Stimulated activated memory B cell treated with anti-CD40 and anti-IgM and Interleukin-4, amounts not matched to agents 10 μg/mL and 1 μg/mL and 100 μg/mL, for 72 hours (primary cell): ENCODE results near the gene SPACDR.

ENCODE experiments used
- ATAC-seq: fragments of 150-1000 bp; cut with Tn5 transposase; 2 replicates; pipeline ENCODE4 v1.10.0; 2021
- H3K27ac Mint-ChIP-seq: one replicate; pipeline ENCODE4 v1.8.0; 2022; ENCODE audit warnings: mild to moderate bottlenecking, mixed read lengths
- H3K27me3 Mint-ChIP-seq: one replicate; pipeline ENCODE4 v1.8.0; 2022; ENCODE audit warnings: mixed read lengths
- H3K36me3 Mint-ChIP-seq: one replicate; pipeline ENCODE4 v1.8.0; 2022; ENCODE audit warnings: mixed read lengths
- H3K4me1 Mint-ChIP-seq: one replicate; pipeline ENCODE4 v1.8.0; 2022; ENCODE audit warnings: mixed read lengths
- H3K4me3 Mint-ChIP-seq: one replicate; pipeline ENCODE4 v1.8.0; 2022; ENCODE audit warnings: mild to moderate bottlenecking, moderate library complexity, mixed read lengths
- H3K9me3 Mint-ChIP-seq: one replicate; pipeline ENCODE4 v1.8.0; 2022; ENCODE audit warnings: mixed read lengths

Gene SPACDR

GRCh38 chr7:100437150-100438100, 26.6 kb downstream of the SPACDR start:
- Mint-ChIP-seq H3K4me3 (peak overlapping the region; percentile 85), H3K36me3 (peaks cover 30% of the 10 kb centered on the region), H3K27ac (peak overlapping the region; percentile 85), H3K4me1 (peaks cover 31% of the 10 kb centered on the region), H3K27me3 (no peaks in the 10 kb centered on the region), H3K9me3 (no peaks in the 10 kb centered on the region)
- ATAC-seq = no peak

- H3K27ac Mint-ChIP-seq = peak overlapping the region; percentile 85
- no peaks in the 10 kb centered on the region for H3K27me3 Mint-ChIP-seq
- peaks cover 47% of the 10 kb centered on the region for H3K4me1 Mint-ChIP-seq
- no peaks in the 10 kb centered on the region for H3K9me3 Mint-ChIP-seq
- peak overlapping the region; percentile 87 for H3K4me3 Mint-ChIP-seq
- peak; percentile 61 for ATAC-seq
- H3K36me3 Mint-ChIP-seq = peaks cover 30% of the 10 kb centered on the region
These were observed 28.4 kb downstream of the SPACDR start for GRCh38 chr7:100435401-100436304.

- Mint-ChIP-seq H3K4me1 (peaks cover 50% of the 10 kb centered on the region), H3K36me3 (peaks cover 34% of the 10 kb centered on the region), H3K9me3 (no peaks in the 10 kb centered on the region), H3K27me3 (no peaks in the 10 kb centered on the region), H3K27ac (peak overlapping the region; percentile 85), H3K4me3 (peak overlapping the region; percentile 87)
- no peak for ATAC-seq
These were observed 29.5 kb downstream of the SPACDR start for GRCh38 chr7:100434297-100435144.

GRCh38 chr7:100433592-100434296, 30.3 kb downstream of the SPACDR start:
- Mint-ChIP-seq H3K4me1 (peaks cover 50% of the 10 kb centered on the region), H3K9me3 (no peaks in the 10 kb centered on the region), H3K4me3 (peak overlapping the region; percentile 87), H3K27ac (peak overlapping the region; percentile 85), H3K36me3 (peaks cover 37% of the 10 kb centered on the region), H3K27me3 (no peaks in the 10 kb centered on the region)
- ATAC-seq = no peak

GRCh38 chr7:100433276-100433591, 30.8 kb downstream of the SPACDR start:
- Mint-ChIP-seq H3K27ac (peak overlapping the region; percentile 85), H3K9me3 (no peaks in the 10 kb centered on the region), H3K4me3 (no peak overlapping the region), H3K36me3 (peaks cover 37% of the 10 kb centered on the region), H3K27me3 (no peaks in the 10 kb centered on the region), H3K4me1 (peaks cover 50% of the 10 kb centered on the region)
- no peak for ATAC-seq

GRCh38 chr7:100432621-100433275, 31.3 kb downstream of the SPACDR start:
- ATAC-seq = no peak
- Mint-ChIP-seq H3K4me1 (peaks cover 50% of the 10 kb centered on the region), H3K27ac (peak overlapping the region; percentile 85), H3K9me3 (no peaks in the 10 kb centered on the region), H3K4me3 (no peak overlapping the region), H3K27me3 (no peaks in the 10 kb centered on the region), H3K36me3 (peaks cover 37% of the 10 kb centered on the region)

GRCh38 chr7:100432053-100432452, 32.0 kb downstream of the SPACDR start:
- no peaks in the 10 kb centered on the region for H3K27me3 Mint-ChIP-seq
- H3K4me1 Mint-ChIP-seq = peaks cover 50% of the 10 kb centered on the region
- peaks cover 37% of the 10 kb centered on the region for H3K36me3 Mint-ChIP-seq
- no peaks in the 10 kb centered on the region for H3K9me3 Mint-ChIP-seq
- no peak for ATAC-seq
- H3K27ac Mint-ChIP-seq = peak overlapping the region; percentile 85
- peak overlapping the region; percentile 34 for H3K4me3 Mint-ChIP-seq

- Mint-ChIP-seq H3K4me3 (peak overlapping the region; percentile 34), H3K36me3 (peaks cover 34% of the 10 kb centered on the region), H3K9me3 (no peaks in the 10 kb centered on the region), H3K4me1 (peaks cover 50% of the 10 kb centered on the region), H3K27ac (peak overlapping the region; percentile 93), H3K27me3 (no peaks in the 10 kb centered on the region)
- no peak for ATAC-seq
These were observed 32.7 kb downstream of the SPACDR start for GRCh38 chr7:100431286-100431735.

GRCh38 chr7:100430493-100431285, 33.4 kb downstream of the SPACDR start:
- H3K36me3 Mint-ChIP-seq = peaks cover 31% of the 10 kb centered on the region
- H3K27me3 Mint-ChIP-seq = no peaks in the 10 kb centered on the region
- H3K4me3 Mint-ChIP-seq = peak overlapping the region; percentile 82
- H3K9me3 Mint-ChIP-seq = no peaks in the 10 kb centered on the region
- peaks cover 50% of the 10 kb centered on the region for H3K4me1 Mint-ChIP-seq
- no peak for ATAC-seq
- H3K27ac Mint-ChIP-seq = peak overlapping the region; percentile 93

GRCh38 chr7:100429637-100430492, 34.2 kb downstream of the SPACDR start, which contains the start of gene MEPCE:
Gene MEPCE, plus strand, starts transcription at chr7:100429831. Its CDS starts 188 bp downstream, at chr7:100430019.
- no peaks in the 10 kb centered on the region for H3K27me3 Mint-ChIP-seq
- peak; percentile 71 for ATAC-seq
- no peaks in the 10 kb centered on the region for H3K9me3 Mint-ChIP-seq
- H3K36me3 Mint-ChIP-seq = peaks cover 25% of the 10 kb centered on the region
- H3K4me3 Mint-ChIP-seq = peak within 1 kb of the TSS; percentile 96
- H3K27ac Mint-ChIP-seq = peak within 1 kb of the TSS; percentile 93
- H3K4me1 Mint-ChIP-seq = peaks cover 43% of the 10 kb centered on the region

GRCh38 chr7:100428967-100429636, 35.0 kb downstream of the SPACDR start:
- Mint-ChIP-seq H3K36me3 (peaks cover 17% of the 10 kb centered on the region), H3K27me3 (no peaks in the 10 kb centered on the region), H3K4me1 (peaks cover 36% of the 10 kb centered on the region), H3K9me3 (no peaks in the 10 kb centered on the region), H3K27ac (peak overlapping the region; percentile 93), H3K4me3 (peak overlapping the region; percentile 96)
- ATAC-seq = peak; percentile 82
